HEK293 (cell line): ENCODE data around the gene NR2F1-AS1.

Experiments used
- CTCF ChIA-PET: fragments of 350-600 bp; formaldehyde crosslinking; extraction: SDS; loops from one replicate; lab custom pipeline; 2021; ENCODE audit warnings: antibody characterized with exemption; lab: Yijun Ruan, JAX
- POLR2A ChIA-PET: fragments of 300-600 bp; formaldehyde crosslinking; extraction: SDS; loops from one replicate; lab custom pipeline; 2020; ENCODE audit warnings: antibody characterized with exemption, inconsistent platforms; lab: Yijun Ruan, JAX
- H3K27ac ChIP-seq: fragments of 200-500 bp; sonication (Bioruptor generic); 2 replicates; pipeline ENCODE4 v1.5.1; 2014; ENCODE audit warnings: low read depth, low read length, control low read depth, inconsistent platforms; ENCODE audit errors: extremely low read depth
- H3K36me3 ChIP-seq, 2 experiments: fragments of 200-500 bp in 1 of 2; sonication (Bioruptor generic) in 1 of 2; 1 replicate in 1 of 2; 2 replicates in 1 of 2; pipeline ENCODE4 v1.5.1; 2014 to 2017; ENCODE audit warnings: inconsistent platforms in 2 of 2, low read length in 2 of 2; ENCODE audit not compliant: control insufficient read depth in 2 of 2, insufficient read depth in 1 of 2
- H3K4me1 ChIP-seq: fragments of 200-500 bp; sonication (Bioruptor generic); 2 replicates; pipeline ENCODE4 v1.5.1; 2014; ENCODE audit warnings: mild to moderate bottlenecking, low read length, inconsistent platforms; ENCODE audit not compliant: control insufficient read depth, insufficient read depth
- H3K4me3 ChIP-seq: 2 replicates; pipeline ENCODE4 v1.5.1; 2011; ENCODE audit warnings: low read depth, mild to moderate bottlenecking, control low read depth, low read length, moderate library complexity
- H3K9me3 ChIP-seq: fragments of 200-500 bp; sonication (Bioruptor generic); 2 replicates; pipeline ENCODE4 v1.5.1; 2014; ENCODE audit warnings: low read depth, low read length, inconsistent platforms; ENCODE audit not compliant: control insufficient read depth, insufficient read depth
- HOXD13 ChIP-seq: sonication (generic); formaldehyde crosslinking; IDR thresholded peaks from 2 replicates; pipeline ENCODE4 v1.8.0; 2022; ENCODE audit warnings: missing genetic modification reagents, borderline replicate concordance
- IKZF3 ChIP-seq: fragments of 450-650 bp; IDR thresholded peaks from 2 replicates; pipeline ENCODE4 v1.5.0; 2018; ENCODE audit warnings: missing biosample characterization, mild to moderate bottlenecking, missing genetic modification characterization, moderate library complexity
- KLF9 ChIP-seq: fragments of 450-650 bp; formaldehyde crosslinking; IDR thresholded peaks from 2 replicates; pipeline ENCODE4 v1.5.1; 2016; ENCODE audit warnings: missing biosample characterization, missing genetic modification characterization, low read depth
- SALL2 ChIP-seq: fragments of 450-650 bp; formaldehyde crosslinking; IDR thresholded peaks from 2 replicates; pipeline ENCODE4 v1.5.0; 2017; ENCODE audit warnings: missing biosample characterization, mild to moderate bottlenecking, missing genetic modification characterization, borderline replicate concordance
- SP2 ChIP-seq: fragments of 450-650 bp; formaldehyde crosslinking; IDR thresholded peaks from 2 replicates; pipeline ENCODE4 v1.5.1; 2016; ENCODE audit warnings: missing biosample characterization, missing genetic modification characterization
- SP3 ChIP-seq: fragments of 450-650 bp; formaldehyde crosslinking; IDR thresholded peaks from 2 replicates; pipeline ENCODE4 v1.5.1; 2016; ENCODE audit warnings: missing biosample characterization, missing genetic modification characterization
- ZBTB17 ChIP-seq: fragments of 450-650 bp; formaldehyde crosslinking; IDR thresholded peaks from 2 replicates; pipeline ENCODE4 v1.5.1; 2016; ENCODE audit warnings: missing biosample characterization, missing genetic modification characterization
- ZNF133 ChIP-seq: fragments of 450-650 bp; formaldehyde crosslinking; IDR thresholded peaks from 2 replicates; pipeline ENCODE4 v1.5.1; 2016; ENCODE audit warnings: missing biosample characterization, missing genetic modification characterization
- ZNF23 ChIP-seq: fragments of 450-650 bp; formaldehyde crosslinking; IDR thresholded peaks from 2 replicates; pipeline ENCODE4 v1.5.1; 2016; ENCODE audit warnings: missing biosample characterization, missing genetic modification characterization, borderline replicate concordance
- ZNF324 ChIP-seq: fragments of 450-650 bp; formaldehyde crosslinking; IDR thresholded peaks from 2 replicates; pipeline ENCODE4 v1.5.1; 2016; ENCODE audit warnings: missing biosample characterization, missing genetic modification characterization
- ZNF416 ChIP-seq: fragments of 450-650 bp; formaldehyde crosslinking; IDR thresholded peaks from 2 replicates; pipeline ENCODE4 v1.5.1; 2016; ENCODE audit warnings: missing biosample characterization, missing genetic modification characterization
- ZNF423 ChIP-seq: fragments of 450-650 bp; formaldehyde crosslinking; IDR thresholded peaks from 2 replicates; pipeline ENCODE4 v1.5.1; 2016; ENCODE audit warnings: missing biosample characterization, missing genetic modification characterization
- ZNF473 ChIP-seq: fragments of 450-650 bp; formaldehyde crosslinking; IDR thresholded peaks from 2 replicates; pipeline ENCODE4 v1.5.1; 2017; ENCODE audit warnings: missing biosample characterization, missing genetic modification characterization
- ZNF48 ChIP-seq: fragments of 450-650 bp; formaldehyde crosslinking; IDR thresholded peaks from 2 replicates; pipeline ENCODE4 v1.5.1; 2016; ENCODE audit warnings: missing biosample characterization, missing genetic modification characterization
- ZNF501 ChIP-seq: fragments of 450-650 bp; formaldehyde crosslinking; IDR thresholded peaks from 2 replicates; pipeline ENCODE4 v1.5.1; 2016; ENCODE audit warnings: missing biosample characterization, missing genetic modification characterization
- ZNF510 ChIP-seq: fragments of 450-650 bp; formaldehyde crosslinking; IDR thresholded peaks from 2 replicates; pipeline ENCODE4 v1.5.1; 2018; ENCODE audit warnings: mild to moderate bottlenecking, missing genetic modification characterization, missing biosample characterization; ENCODE audit not compliant: insufficient replicate concordance
- ZNF529 ChIP-seq: fragments of 450-650 bp; formaldehyde crosslinking; IDR thresholded peaks from 2 replicates; pipeline ENCODE4 v1.5.1; 2017; ENCODE audit warnings: missing genetic modification characterization, missing biosample characterization; ENCODE audit not compliant: insufficient replicate concordance
- ZNF548 ChIP-seq: fragments of 450-650 bp; formaldehyde crosslinking; IDR thresholded peaks from 2 replicates; pipeline ENCODE4 v1.5.1; 2016; ENCODE audit warnings: missing biosample characterization, missing genetic modification characterization
- ZNF600 ChIP-seq: fragments of 450-650 bp; formaldehyde crosslinking; IDR thresholded peaks from 2 replicates; pipeline ENCODE4 v1.5.1; 2016; ENCODE audit warnings: missing biosample characterization, missing genetic modification characterization
- ZNF624 ChIP-seq: fragments of 450-650 bp; formaldehyde crosslinking; IDR thresholded peaks from 2 replicates; pipeline ENCODE4 v1.5.1; 2017; ENCODE audit warnings: missing biosample characterization, missing genetic modification characterization
- ZNF658 ChIP-seq: fragments of 450-650 bp; formaldehyde crosslinking; IDR thresholded peaks from 2 replicates; pipeline ENCODE4; 2016; ENCODE audit warnings: missing biosample characterization, missing genetic modification characterization
- ZNF747 ChIP-seq: fragments of 450-650 bp; formaldehyde crosslinking; IDR thresholded peaks from 2 replicates; pipeline ENCODE4 v1.5.1; 2016; ENCODE audit warnings: missing biosample characterization, missing genetic modification characterization
- ZNF776 ChIP-seq: fragments of 450-650 bp; formaldehyde crosslinking; IDR thresholded peaks from 2 replicates; pipeline ENCODE4 v1.5.0; 2017; ENCODE audit warnings: missing biosample characterization, missing genetic modification characterization, borderline replicate concordance
- ZNF785 ChIP-seq: fragments of 450-650 bp; formaldehyde crosslinking; IDR thresholded peaks from 2 replicates; pipeline ENCODE4 v1.5.1; 2016; ENCODE audit warnings: missing biosample characterization, missing genetic modification characterization
- TF ChIP-seq, protein P1 (sequence below): fragments of 450-650 bp; IDR thresholded peaks from 2 replicates; pipeline ENCODE4 v1.5.1; 2018; ENCODE audit warnings: missing biosample characterization, mild to moderate bottlenecking, missing genetic modification characterization
- TF ChIP-seq, protein P2 (sequence below): fragments of 450-650 bp; formaldehyde crosslinking; IDR thresholded peaks from 2 replicates; pipeline ENCODE4 v1.5.1; 2016; ENCODE audit warnings: missing biosample characterization, missing genetic modification characterization
- TF ChIP-seq, protein P3 (sequence below): fragments of 450-650 bp; formaldehyde crosslinking; IDR thresholded peaks from 2 replicates; pipeline ENCODE4 v1.5.1; 2016; ENCODE audit warnings: missing biosample characterization, missing genetic modification characterization

The NR2F1-AS1 gene

DNA sequence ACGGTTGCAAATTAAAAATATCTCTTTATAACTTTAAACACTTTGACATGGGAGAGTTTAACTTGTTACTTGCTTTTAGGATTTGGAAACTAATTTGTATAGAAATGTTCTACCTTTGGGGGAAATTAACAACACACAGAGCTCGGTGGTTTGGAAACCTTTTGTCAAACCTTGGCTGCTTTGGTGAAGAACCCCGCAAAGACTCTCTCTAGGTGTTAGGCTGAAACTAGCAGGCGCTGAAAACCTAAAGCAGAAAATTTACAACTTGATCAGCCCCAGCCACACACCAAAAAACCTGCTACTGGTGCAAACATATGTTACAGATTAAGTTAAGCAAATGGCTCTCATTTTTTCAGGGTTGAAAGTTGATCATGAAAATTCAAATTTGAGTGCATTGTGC is 27.8 kb upstream of the NR2F1-AS1 start:
- Histone ChIP-seq H3K27ac (no peak overlapping the region), H3K36me3 (no peaks in the 10 kb centered on the region), H3K4me3 (no peak overlapping the region), H3K9me3 (no peaks in the 10 kb centered on the region), H3K4me1 (peaks cover 21% of the 10 kb centered on the region)
- ChIA-PET POLR2A (no interaction called here), CTCF (interaction anchor here (1.0 to 3.1 kb wide), 6 partner anchors 11 to 604 kb away, joined by 3 to 27 read pairs (median 5); partner anchors contain the start of gene NR2F1)
- TF ChIP-seq, protein P1, sequence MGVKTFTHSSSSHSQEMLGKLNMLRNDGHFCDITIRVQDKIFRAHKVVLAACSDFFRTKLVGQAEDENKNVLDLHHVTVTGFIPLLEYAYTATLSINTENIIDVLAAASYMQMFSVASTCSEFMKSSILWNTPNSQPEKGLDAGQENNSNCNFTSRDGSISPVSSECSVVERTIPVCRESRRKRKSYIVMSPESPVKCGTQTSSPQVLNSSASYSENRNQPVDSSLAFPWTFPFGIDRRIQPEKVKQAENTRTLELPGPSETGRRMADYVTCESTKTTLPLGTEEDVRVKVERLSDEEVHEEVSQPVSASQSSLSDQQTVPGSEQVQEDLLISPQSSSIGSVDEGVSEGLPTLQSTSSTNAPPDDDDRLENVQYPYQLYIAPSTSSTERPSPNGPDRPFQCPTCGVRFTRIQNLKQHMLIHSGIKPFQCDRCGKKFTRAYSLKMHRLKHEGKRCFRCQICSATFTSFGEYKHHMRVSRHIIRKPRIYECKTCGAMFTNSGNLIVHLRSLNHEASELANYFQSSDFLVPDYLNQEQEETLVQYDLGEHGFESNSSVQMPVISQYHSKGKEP, result no peak
- TF ChIP-seq KLF9 (tag by site-specific recombination) (no peak), ZNF776 (no peak), ZBTB17 (tag by site-specific recombination) (no peak), ZNF548 (tag by site-specific recombination) (no peak), HOXD13 (CRISPR knock-in tag) (no peak)
- TF ChIP-seq, protein P2, sequence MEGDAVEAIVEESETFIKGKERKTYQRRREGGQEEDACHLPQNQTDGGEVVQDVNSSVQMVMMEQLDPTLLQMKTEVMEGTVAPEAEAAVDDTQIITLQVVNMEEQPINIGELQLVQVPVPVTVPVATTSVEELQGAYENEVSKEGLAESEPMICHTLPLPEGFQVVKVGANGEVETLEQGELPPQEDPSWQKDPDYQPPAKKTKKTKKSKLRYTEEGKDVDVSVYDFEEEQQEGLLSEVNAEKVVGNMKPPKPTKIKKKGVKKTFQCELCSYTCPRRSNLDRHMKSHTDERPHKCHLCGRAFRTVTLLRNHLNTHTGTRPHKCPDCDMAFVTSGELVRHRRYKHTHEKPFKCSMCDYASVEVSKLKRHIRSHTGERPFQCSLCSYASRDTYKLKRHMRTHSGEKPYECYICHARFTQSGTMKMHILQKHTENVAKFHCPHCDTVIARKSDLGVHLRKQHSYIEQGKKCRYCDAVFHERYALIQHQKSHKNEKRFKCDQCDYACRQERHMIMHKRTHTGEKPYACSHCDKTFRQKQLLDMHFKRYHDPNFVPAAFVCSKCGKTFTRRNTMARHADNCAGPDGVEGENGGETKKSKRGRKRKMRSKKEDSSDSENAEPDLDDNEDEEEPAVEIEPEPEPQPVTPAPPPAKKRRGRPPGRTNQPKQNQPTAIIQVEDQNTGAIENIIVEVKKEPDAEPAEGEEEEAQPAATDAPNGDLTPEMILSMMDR (tag by site-specific recombination), result no peak

DNA sequence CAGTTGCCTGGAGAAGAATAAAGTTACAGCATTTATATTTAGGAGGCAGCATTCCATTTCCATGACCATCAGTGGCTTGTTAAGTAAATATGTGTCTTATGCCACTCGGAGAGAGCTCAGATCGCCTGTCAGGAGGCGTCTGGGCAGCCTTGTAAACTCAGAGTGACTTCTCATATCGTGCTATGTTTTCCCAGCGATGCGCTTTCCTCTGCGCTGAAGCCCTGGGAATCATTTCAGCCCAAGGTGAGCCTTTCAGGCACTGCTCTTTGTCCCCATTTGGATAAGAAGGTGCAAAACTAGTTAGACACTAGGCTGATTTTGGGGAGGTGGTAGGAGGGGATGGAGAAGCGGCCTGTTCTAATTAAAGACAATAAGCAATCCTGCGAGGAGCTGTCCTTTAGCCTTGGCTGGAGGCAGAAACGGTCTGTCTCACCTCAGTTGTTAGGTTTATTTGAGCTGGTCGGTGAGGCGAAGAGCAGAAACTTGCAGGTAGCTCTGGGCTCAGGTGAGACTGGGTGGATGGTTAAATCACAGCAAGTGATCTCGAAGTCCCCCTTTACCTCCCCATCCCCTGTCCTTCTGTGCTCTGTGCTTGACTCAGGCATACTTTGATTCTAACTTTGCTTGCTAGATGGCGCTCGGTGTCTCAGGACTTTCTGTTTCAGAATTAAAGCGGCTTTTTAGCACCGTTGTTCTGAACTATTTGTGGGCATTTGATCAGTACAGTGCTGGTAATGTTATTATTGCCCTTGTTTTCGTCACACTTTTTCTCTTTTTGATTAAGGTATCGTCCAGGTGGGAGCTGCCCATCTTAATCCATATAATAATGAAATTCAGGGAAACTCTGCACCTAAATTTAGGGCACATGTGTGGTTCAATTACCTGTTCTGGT is 26.6 kb upstream of the NR2F1-AS1 start:
- ChIA-PET CTCF (interaction anchor here (0.7 to 3.1 kb wide), 26 partner anchors 11 to 1967 kb away, joined by 3 to 27 read pairs (median 3); partner anchors contain the start of gene NR2F1), POLR2A (interaction anchor here (0.9 to 1.0 kb wide), 2 partner anchors 16 to 22 kb away, joined by 3 read pairs; no protein-coding TSS in a partner anchor)
- Histone ChIP-seq H3K9me3 (no peaks in the 10 kb centered on the region), H3K4me3 (no peak overlapping the region; the same call in 1 of the 2 replicates), H3K36me3 (no peaks in the 10 kb centered on the region), H3K4me1 (peaks cover 18% of the 10 kb centered on the region), H3K27ac (no peak overlapping the region; the same call in 1 of the 2 replicates)
- TF ChIP-seq SP3 (no peak), ZNF423 (no peak), ZNF529 (tag by site-specific recombination) (no peak), ZNF416 (tag by site-specific recombination) (no peak), ZNF600 (tag by site-specific recombination) (peak; percentile 87), SALL2 (no peak), ZNF23 (tag by site-specific recombination) (no peak), ZNF48 (tag by site-specific recombination) (no peak), ZNF624 (tag by site-specific recombination) (no peak), ZNF510 (tag by site-specific recombination) (no peak), ZNF501 (tag by site-specific recombination) (peak; percentile 56; the same call in 1 of the 2 replicates), ZNF658 (tag by site-specific recombination) (no peak), ZNF324 (tag by site-specific recombination) (no peak), SP2 (no peak), ZNF747 (no peak), ZNF133 (tag by site-specific recombination) (no peak), ZNF473 (tag by site-specific recombination) (no peak), IKZF3 (no peak), ZNF785 (tag by site-specific recombination) (no peak)
- TF ChIP-seq, protein P2 (tag by site-specific recombination), result peak; percentile 56; the same call in 1 of the 2 replicates
- TF ChIP-seq, protein P3, sequence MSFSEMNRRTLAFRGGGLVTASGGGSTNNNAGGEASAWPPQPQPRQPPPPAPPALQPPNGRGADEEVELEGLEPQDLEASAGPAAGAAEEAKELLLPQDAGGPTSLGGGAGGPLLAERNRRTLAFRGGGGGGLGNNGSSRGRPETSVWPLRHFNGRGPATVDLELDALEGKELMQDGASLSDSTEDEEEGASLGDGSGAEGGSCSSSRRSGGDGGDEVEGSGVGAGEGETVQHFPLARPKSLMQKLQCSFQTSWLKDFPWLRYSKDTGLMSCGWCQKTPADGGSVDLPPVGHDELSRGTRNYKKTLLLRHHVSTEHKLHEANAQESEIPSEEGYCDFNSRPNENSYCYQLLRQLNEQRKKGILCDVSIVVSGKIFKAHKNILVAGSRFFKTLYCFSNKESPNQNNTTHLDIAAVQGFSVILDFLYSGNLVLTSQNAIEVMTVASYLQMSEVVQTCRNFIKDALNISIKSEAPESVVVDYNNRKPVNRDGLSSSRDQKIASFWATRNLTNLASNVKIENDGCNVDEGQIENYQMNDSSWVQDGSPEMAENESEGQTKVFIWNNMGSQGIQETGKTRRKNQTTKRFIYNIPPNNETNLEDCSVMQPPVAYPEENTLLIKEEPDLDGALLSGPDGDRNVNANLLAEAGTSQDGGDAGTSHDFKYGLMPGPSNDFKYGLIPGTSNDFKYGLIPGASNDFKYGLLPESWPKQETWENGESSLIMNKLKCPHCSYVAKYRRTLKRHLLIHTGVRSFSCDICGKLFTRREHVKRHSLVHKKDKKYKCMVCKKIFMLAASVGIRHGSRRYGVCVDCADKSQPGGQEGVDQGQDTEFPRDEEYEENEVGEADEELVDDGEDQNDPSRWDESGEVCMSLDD, result no peak
